Measurements from ENCODE around the gene MRPL30.

DNA sequence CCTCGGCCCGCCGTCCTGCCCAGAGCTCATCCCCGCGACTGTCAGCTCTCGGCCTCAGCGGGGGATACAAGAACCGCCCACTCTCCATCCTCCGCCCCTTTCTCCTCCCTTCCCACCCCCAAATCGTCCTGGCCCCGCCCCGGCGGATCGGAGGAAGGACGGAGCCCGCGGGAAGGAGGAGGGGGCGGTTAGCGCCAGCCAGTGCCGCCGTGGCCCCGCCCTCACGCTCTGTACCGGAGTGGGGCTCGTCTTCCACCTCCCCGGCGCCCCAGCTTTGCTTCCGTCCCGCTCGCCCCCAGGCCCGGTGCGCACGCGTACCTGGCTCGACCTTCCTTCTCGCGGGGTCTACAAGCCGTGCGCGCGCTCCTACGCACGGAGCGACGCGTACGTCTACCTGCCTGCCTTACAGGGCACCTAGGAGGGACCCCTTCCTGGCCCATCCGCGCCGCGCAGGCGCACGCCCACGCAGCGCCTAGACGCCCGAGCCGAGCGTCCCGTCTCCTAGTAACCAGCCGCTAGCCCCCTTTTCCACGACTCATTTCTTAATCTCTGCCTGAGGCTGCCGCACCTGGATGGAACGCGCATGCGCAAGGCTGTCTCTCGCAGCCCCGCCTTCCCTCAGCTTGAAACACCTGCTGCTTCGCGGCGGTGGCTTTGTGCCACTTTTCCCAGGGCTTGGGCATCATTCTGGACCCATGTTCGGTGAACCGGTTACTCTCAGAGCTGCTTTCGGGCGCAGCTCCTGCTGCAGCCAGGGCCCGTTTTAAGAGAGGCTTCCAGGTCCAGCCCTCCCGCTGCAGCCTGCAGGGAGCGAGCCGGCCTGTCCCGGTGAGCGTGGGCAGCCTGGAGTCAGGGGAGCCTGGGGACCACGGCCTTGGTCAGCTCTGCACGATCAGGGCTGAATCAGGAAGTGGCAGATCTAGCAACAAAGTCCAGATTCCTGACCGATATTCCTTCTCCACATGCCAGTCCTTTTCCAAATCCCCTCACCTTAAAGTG, 39.6 kb upstream of the MRPL30 start, which contains the start of gene C2orf15:
- TF ChIP-seq EZH2 (IDR thresholded peaks at IDR 0.05; ENCODE audit: low read length, missing control alignments) = no peak
- TF ChIP-seq, protein P1, sequence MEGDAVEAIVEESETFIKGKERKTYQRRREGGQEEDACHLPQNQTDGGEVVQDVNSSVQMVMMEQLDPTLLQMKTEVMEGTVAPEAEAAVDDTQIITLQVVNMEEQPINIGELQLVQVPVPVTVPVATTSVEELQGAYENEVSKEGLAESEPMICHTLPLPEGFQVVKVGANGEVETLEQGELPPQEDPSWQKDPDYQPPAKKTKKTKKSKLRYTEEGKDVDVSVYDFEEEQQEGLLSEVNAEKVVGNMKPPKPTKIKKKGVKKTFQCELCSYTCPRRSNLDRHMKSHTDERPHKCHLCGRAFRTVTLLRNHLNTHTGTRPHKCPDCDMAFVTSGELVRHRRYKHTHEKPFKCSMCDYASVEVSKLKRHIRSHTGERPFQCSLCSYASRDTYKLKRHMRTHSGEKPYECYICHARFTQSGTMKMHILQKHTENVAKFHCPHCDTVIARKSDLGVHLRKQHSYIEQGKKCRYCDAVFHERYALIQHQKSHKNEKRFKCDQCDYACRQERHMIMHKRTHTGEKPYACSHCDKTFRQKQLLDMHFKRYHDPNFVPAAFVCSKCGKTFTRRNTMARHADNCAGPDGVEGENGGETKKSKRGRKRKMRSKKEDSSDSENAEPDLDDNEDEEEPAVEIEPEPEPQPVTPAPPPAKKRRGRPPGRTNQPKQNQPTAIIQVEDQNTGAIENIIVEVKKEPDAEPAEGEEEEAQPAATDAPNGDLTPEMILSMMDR (conservative IDR thresholded peaks at IDR 0.05 in 1 of 2, IDR thresholded peaks at IDR 0.05 in 1 of 2; ENCODE audit: low read depth in 1 of 2, low read length in 2 of 2) = no peak

Measured in fibroblast of lung (primary cell).